ENCODE data around the gene HTT. TPM values are rescaled to one million over a fixed set of nuclear protein-coding genes. Genes with fewer than 3 reads are reported as not detected.

Gene HTT
- total RNA-seq, 5 donors from 2014 or later (not counting 1 experiment from before 2014, with no cell fraction given), result 60.3 to 97.1 (median 71.4) TPM

GRCh38 chr4:3074846-3075651 lies 568 bp downstream of the HTT start:
- peak overlapping the region; percentile 67 for H3K27ac ChIP-seq (ENCODE audit: low read length)
- H3K9me3 ChIP-seq, result no peaks in the 10 kb centered on the region
- H3K4me1 Mint-ChIP-seq, result peaks cover 30 to 37% (median 33%) of the 10 kb centered on the region in 3 donors
- H3K36me3 Mint-ChIP-seq, result peaks cover 4% of the 10 kb centered on the region
- no peaks in the 10 kb centered on the region for H3K9me3 Mint-ChIP-seq
- DNase-seq (peak in 29 of 35 experiments; percentile 6 to 48 (median 16)), ATAC-seq (replicated peaks in 1 of 4) (peak; percentile 14 to 26 (median 16))
- no peaks in the 10 kb centered on the region for H3K27me3 ChIP-seq (replicated peaks in 1 of 2; ENCODE audit: control insufficient read depth in 2 of 2, extremely low read depth in 1 of 2, insufficient read depth in 2 of 2, low read length in 1 of 2)
- no peaks in the 10 kb centered on the region for H3K36me3 ChIP-seq (ENCODE audit: control insufficient read depth in 2 of 2, extremely low read depth in 1 of 2, insufficient read depth in 1 of 2, low read length in 1 of 2)
- no peaks in the 10 kb centered on the region for H3K27me3 Mint-ChIP-seq
- CTCF ChIA-PET, result interaction anchor here in 1 of 2 donors (0.5 kb wide), 1 partner anchor 38 kb away, joined by 4 read pairs; no protein-coding TSS in a partner anchor
- peak overlapping the region; percentile 44 to 52 for H3K27ac Mint-ChIP-seq
- H3K4me1 ChIP-seq (ENCODE audit: control insufficient read depth in 1 of 2, extremely low read depth in 1 of 2, insufficient read depth in 2 of 2, low read length in 2 of 2), result peaks cover 16 to 23% of the 10 kb centered on the region in 2 experiments
- POLR2A ChIA-PET, result interaction anchor here in 1 of 2 donors (0.6 kb wide), 2 partner anchors 184 to 261 kb away, joined by 4 to 8 read pairs; no protein-coding TSS in a partner anchor
- H3K4me3 Mint-ChIP-seq, result peak overlapping the region; percentile 77 to 88 (median 83)
- peak overlapping the region; percentile 71 to 86 for H3K4me3 ChIP-seq (ENCODE audit: control insufficient read depth in 1 of 2, extremely low read depth in 1 of 2, low read length in 1 of 2)
- under 1% methylated on average over 50 of the region's 60 CpGs for WGBS (ENCODE audit: insufficient coverage)

- POLR2A ChIA-PET, result no interaction called here
Observed at GRCh38 chr4:3075652-3075981, 1.1 kb downstream of the HTT start.

GRCh38 chr4:3077796-3078195 lies 3.3 kb downstream of the HTT start:
- H3K4me3 Mint-ChIP-seq, result peak overlapping the region in 1 of 3 donors; percentile 13
- no peaks in the 10 kb centered on the region for H3K27me3 Mint-ChIP-seq
- H3K9me3 Mint-ChIP-seq, result no peaks in the 10 kb centered on the region
- no peaks in the 10 kb centered on the region for H3K27me3 ChIP-seq (replicated peaks in 1 of 2; ENCODE audit: control insufficient read depth in 2 of 2, extremely low read depth in 1 of 2, insufficient read depth in 2 of 2, low read length in 1 of 2)
- H3K4me1 ChIP-seq (ENCODE audit: control insufficient read depth in 1 of 2, extremely low read depth in 1 of 2, insufficient read depth in 2 of 2, low read length in 2 of 2), result peaks cover 23 to 28% of the 10 kb centered on the region in 2 experiments
- peak overlapping the region in 1 of 2 donors; percentile 53 for H3K27ac Mint-ChIP-seq
- ATAC-seq (replicated peaks in 1 of 4) (no peak), DNase-seq (no peak)
- H3K9me3 ChIP-seq, result no peaks in the 10 kb centered on the region
- peaks cover 51 to 54% (median 51%) of the 10 kb centered on the region in 3 donors for H3K4me1 Mint-ChIP-seq
- H3K36me3 Mint-ChIP-seq, result peaks cover 4% of the 10 kb centered on the region
- no peak overlapping the region for H3K27ac ChIP-seq (ENCODE audit: low read length)
- ChIA-PET CTCF (interaction anchor here in 1 of 2 donors (0.5 kb wide), 1 partner anchor 396 kb away, joined by 5 read pairs; no protein-coding TSS in a partner anchor), POLR2A (no interaction called here)
- H3K36me3 ChIP-seq (ENCODE audit: control insufficient read depth in 2 of 2, extremely low read depth in 1 of 2, insufficient read depth in 1 of 2, low read length in 1 of 2), result no peaks in the 10 kb centered on the region
- no peak overlapping the region for H3K4me3 ChIP-seq (ENCODE audit: control insufficient read depth in 1 of 2, extremely low read depth in 1 of 2, low read length in 1 of 2)
- WGBS (ENCODE audit: insufficient coverage), result 71% methylated on average over 1 of the region's 2 CpGs

More at GRCh38 chr4:3075652-3075981, 1.1 kb downstream of the HTT start:
- CTCF ChIA-PET, result interaction anchor here in 1 of 2 donors (0.5 kb wide), 1 partner anchor 38 kb away, joined by 4 read pairs; no protein-coding TSS in a partner anchor
- Histone ChIP-seq H3K27me3 (replicated peaks in 1 of 2; ENCODE audit: control insufficient read depth in 2 of 2, extremely low read depth in 1 of 2, insufficient read depth in 2 of 2, low read length in 1 of 2) (no peaks in the 10 kb centered on the region), H3K36me3 (ENCODE audit: control insufficient read depth in 2 of 2, extremely low read depth in 1 of 2, insufficient read depth in 1 of 2, low read length in 1 of 2) (no peaks in the 10 kb centered on the region), H3K4me1 (ENCODE audit: control insufficient read depth in 1 of 2, extremely low read depth in 1 of 2, insufficient read depth in 2 of 2, low read length in 2 of 2) (peaks cover 16 to 23% of the 10 kb centered on the region in 2 experiments), H3K9me3 (no peaks in the 10 kb centered on the region), H3K4me3 (ENCODE audit: control insufficient read depth in 1 of 2, extremely low read depth in 1 of 2, low read length in 1 of 2) (peak overlapping the region in 1 of 2 donors; percentile 71), H3K27ac (ENCODE audit: low read length) (no peak overlapping the region)
- no peaks in the 10 kb centered on the region for H3K9me3 Mint-ChIP-seq
- peaks cover 35 to 42% (median 36%) of the 10 kb centered on the region in 3 donors for H3K4me1 Mint-ChIP-seq
- H3K4me3 Mint-ChIP-seq, result peak overlapping the region; percentile 77 to 88 (median 83)
- peak overlapping the region in 1 of 2 donors; percentile 22 for H3K27ac Mint-ChIP-seq
- ATAC-seq (replicated peaks in 1 of 4) (no peak), DNase-seq (no peak)
- WGBS (ENCODE audit: insufficient coverage), result 13% methylated on average over 1 of the region's 8 CpGs
- no peaks in the 10 kb centered on the region for H3K27me3 Mint-ChIP-seq
- peaks cover 4% of the 10 kb centered on the region for H3K36me3 Mint-ChIP-seq

GRCh38 chr4:3079694-3080123 lies 5.2 kb downstream of the HTT start:
- H3K27me3 ChIP-seq (replicated peaks in 1 of 2; ENCODE audit: control insufficient read depth in 2 of 2, extremely low read depth in 1 of 2, insufficient read depth in 2 of 2, low read length in 1 of 2), result no peaks in the 10 kb centered on the region
- POLR2A ChIA-PET, result interaction anchor here in 1 of 2 donors (0.7 kb wide), 1 partner anchor 29 kb away, joined by 4 read pairs; no protein-coding TSS in a partner anchor
- H3K4me1 ChIP-seq (ENCODE audit: control insufficient read depth in 1 of 2, extremely low read depth in 1 of 2, insufficient read depth in 2 of 2, low read length in 2 of 2), result peaks cover 20 to 23% of the 10 kb centered on the region in 2 experiments
- Mint-ChIP-seq H3K4me3 (no peak overlapping the region), H3K27me3 (no peaks in the 10 kb centered on the region), H3K9me3 (no peaks in the 10 kb centered on the region), H3K4me1 (peaks cover 57 to 65% (median 61%) of the 10 kb centered on the region in 3 donors), H3K36me3 (peaks cover 8% of the 10 kb centered on the region), H3K27ac (peak overlapping the region in 1 of 2 donors; percentile 34)
- DNase-seq (peak in 3 of 35 experiments; percentile 6 to 33 (median 22)), ATAC-seq (replicated peaks in 1 of 4) (no peak)
- H3K4me3 ChIP-seq (ENCODE audit: control insufficient read depth in 1 of 2, extremely low read depth in 1 of 2, low read length in 1 of 2), result no peak overlapping the region
- H3K27ac ChIP-seq (ENCODE audit: low read length), result no peak overlapping the region
- no peaks in the 10 kb centered on the region for H3K9me3 ChIP-seq
- H3K36me3 ChIP-seq (ENCODE audit: control insufficient read depth in 2 of 2, extremely low read depth in 1 of 2, insufficient read depth in 1 of 2, low read length in 1 of 2), result no peaks in the 10 kb centered on the region
- WGBS (ENCODE audit: insufficient coverage), result 83% methylated on average over 4 of the region's 6 CpGs
- CTCF ChIA-PET, result no interaction called here

- Mint-ChIP-seq H3K36me3 (peaks cover 16% of the 10 kb centered on the region), H3K4me3 (no peak overlapping the region), H3K9me3 (no peaks in the 10 kb centered on the region), H3K27me3 (no peaks in the 10 kb centered on the region), H3K27ac (no peak overlapping the region), H3K4me1 (peaks cover 45 to 53% (median 53%) of the 10 kb centered on the region in 3 donors)
- H3K27me3 ChIP-seq (replicated peaks in 1 of 2; ENCODE audit: control insufficient read depth in 2 of 2, extremely low read depth in 1 of 2, insufficient read depth in 2 of 2, low read length in 1 of 2), result no peaks in the 10 kb centered on the region
- no peak for DNase-seq
- H3K9me3 ChIP-seq, result no peaks in the 10 kb centered on the region
- H3K4me3 ChIP-seq (ENCODE audit: control insufficient read depth in 1 of 2, extremely low read depth in 1 of 2, low read length in 1 of 2), result no peak overlapping the region
- no peak overlapping the region for H3K27ac ChIP-seq (ENCODE audit: low read length)
- CTCF ChIA-PET, result no interaction called here
- POLR2A ChIA-PET, result no interaction called here
- peaks cover 0 to 11% of the 10 kb centered on the region in 2 donors for H3K36me3 ChIP-seq (ENCODE audit: control insufficient read depth in 2 of 2, extremely low read depth in 1 of 2, insufficient read depth in 1 of 2, low read length in 1 of 2)
- no peak for ATAC-seq (replicated peaks in 1 of 4)
- peaks cover 4 to 11% of the 10 kb centered on the region in 2 experiments for H3K4me1 ChIP-seq (ENCODE audit: control insufficient read depth in 1 of 2, extremely low read depth in 1 of 2, insufficient read depth in 2 of 2, low read length in 2 of 2)
- 97% methylated on average over 4 of the region's 6 CpGs for WGBS (ENCODE audit: insufficient coverage)
Observed at GRCh38 chr4:3082925-3083515, 8.5 kb downstream of the HTT start.

GRCh38 chr4:3083732-3084131 lies 9.3 kb downstream of the HTT start:
- H3K27me3 ChIP-seq (replicated peaks in 1 of 2; ENCODE audit: control insufficient read depth in 2 of 2, extremely low read depth in 1 of 2, insufficient read depth in 2 of 2, low read length in 1 of 2), result no peaks in the 10 kb centered on the region
- Mint-ChIP-seq H3K4me1 (peaks cover 43 to 51% (median 48%) of the 10 kb centered on the region in 3 donors), H3K27ac (no peak overlapping the region), H3K4me3 (no peak overlapping the region), H3K36me3 (peaks cover 21% of the 10 kb centered on the region), H3K9me3 (no peaks in the 10 kb centered on the region), H3K27me3 (no peaks in the 10 kb centered on the region)
- peaks cover 4 to 11% of the 10 kb centered on the region in 2 experiments for H3K4me1 ChIP-seq (ENCODE audit: control insufficient read depth in 1 of 2, extremely low read depth in 1 of 2, insufficient read depth in 2 of 2, low read length in 2 of 2)
- CTCF ChIA-PET, result no interaction called here
- DNase-seq (no peak), ATAC-seq (replicated peaks in 1 of 4) (no peak)
- H3K36me3 ChIP-seq (ENCODE audit: control insufficient read depth in 2 of 2, extremely low read depth in 1 of 2, insufficient read depth in 1 of 2, low read length in 1 of 2), result peaks cover 0 to 15% of the 10 kb centered on the region in 2 donors
- H3K4me3 ChIP-seq (ENCODE audit: control insufficient read depth in 1 of 2, extremely low read depth in 1 of 2, low read length in 1 of 2), result no peak overlapping the region
- no peak overlapping the region for H3K27ac ChIP-seq (ENCODE audit: low read length)
- no peaks in the 10 kb centered on the region for H3K9me3 ChIP-seq
- WGBS (ENCODE audit: insufficient coverage), result no CpG with 5 or more reads among the region's 1 CpG
- POLR2A ChIA-PET, result no interaction called here
